Brain microvascular endothelial cell (primary cell): ENCODE measurements around the gene PDE3A.
A peak's percentile ranks its signal among the peaks of the same experiment; 100 is the strongest.

ENCODE experiments used
- DNase-seq: peaks from one replicate; pipeline ENCODE4 v3.0.0-alpha.2; 2020
- H3K27ac ChIP-seq: fragments of 250-450 bp; sonication (Bioruptor Pico); 2 replicates; pipeline ENCODE4 v1.5.1; 2020; ENCODE audit warnings: mild to moderate bottlenecking, moderate library complexity
- H3K27me3 ChIP-seq: fragments of 250-450 bp; sonication (Bioruptor Pico); replicated peaks from 2 replicates; pipeline ENCODE4 v1.5.1; 2020; ENCODE audit warnings: mild to moderate bottlenecking
- H3K36me3 ChIP-seq: fragments of 250-450 bp; sonication (Bioruptor Pico); replicated peaks from 2 replicates; pipeline ENCODE4 v1.5.1; 2020; ENCODE audit warnings: mild to moderate bottlenecking
- H3K4me3 ChIP-seq: 2 replicates; pipeline ENCODE4 v1.5.1; 2011; ENCODE audit warnings: low read depth, mild to moderate bottlenecking, control low read depth, low read length, moderate library complexity
- in situ Hi-C: cut with HindIII; loops from 2 replicates; pipeline ENCODE4 v1.10.0; 2017; ENCODE audit warnings: low sequenced_read_pairs, low pct_ligation_motif_present
- TF ChIP-seq, protein P1 (sequence below): IDR thresholded peaks from 2 replicates; pipeline ENCODE4 v1.5.1; 2011; ENCODE audit warnings: low read depth, mild to moderate bottlenecking, moderate library complexity, low read length, control low read depth, inconsistent platforms; ENCODE audit errors: missing control alignments

Gene PDE3A

DNA sequence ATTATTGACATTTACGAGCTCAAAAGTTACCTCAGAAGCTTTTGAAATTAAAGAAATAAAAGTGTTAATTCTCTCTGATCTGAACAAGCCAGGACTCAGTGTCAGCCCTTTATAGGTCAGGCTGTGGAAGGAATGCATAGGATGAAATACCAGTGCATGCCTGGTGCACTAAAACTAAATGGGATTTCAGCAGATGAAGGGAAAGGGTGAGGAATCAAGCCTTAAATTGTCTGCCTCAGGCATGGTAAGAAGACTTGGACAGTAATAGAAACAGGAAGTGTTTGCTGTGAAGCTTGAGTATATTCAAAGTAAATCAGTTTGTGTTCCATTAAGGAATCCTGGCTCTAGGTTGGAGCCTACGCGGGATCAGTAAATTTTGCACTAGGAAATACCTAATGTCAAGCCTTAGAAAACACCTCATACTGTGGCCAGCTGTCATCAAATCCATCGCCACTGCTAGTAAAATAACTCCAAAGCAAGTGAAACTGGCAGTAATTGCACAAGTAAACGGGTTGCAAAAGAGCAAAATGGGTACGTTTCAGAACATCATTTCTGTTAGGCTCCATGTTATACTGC, 76.3 kb downstream of the PDE3A start:
- Histone ChIP-seq H3K36me3 (no peaks in the 10 kb centered on the region), H3K27me3 (no peaks in the 10 kb centered on the region), H3K4me3 (no peak overlapping the region), H3K27ac (no peak overlapping the region)
- DNase-seq = no peak
- TF ChIP-seq, protein P1, sequence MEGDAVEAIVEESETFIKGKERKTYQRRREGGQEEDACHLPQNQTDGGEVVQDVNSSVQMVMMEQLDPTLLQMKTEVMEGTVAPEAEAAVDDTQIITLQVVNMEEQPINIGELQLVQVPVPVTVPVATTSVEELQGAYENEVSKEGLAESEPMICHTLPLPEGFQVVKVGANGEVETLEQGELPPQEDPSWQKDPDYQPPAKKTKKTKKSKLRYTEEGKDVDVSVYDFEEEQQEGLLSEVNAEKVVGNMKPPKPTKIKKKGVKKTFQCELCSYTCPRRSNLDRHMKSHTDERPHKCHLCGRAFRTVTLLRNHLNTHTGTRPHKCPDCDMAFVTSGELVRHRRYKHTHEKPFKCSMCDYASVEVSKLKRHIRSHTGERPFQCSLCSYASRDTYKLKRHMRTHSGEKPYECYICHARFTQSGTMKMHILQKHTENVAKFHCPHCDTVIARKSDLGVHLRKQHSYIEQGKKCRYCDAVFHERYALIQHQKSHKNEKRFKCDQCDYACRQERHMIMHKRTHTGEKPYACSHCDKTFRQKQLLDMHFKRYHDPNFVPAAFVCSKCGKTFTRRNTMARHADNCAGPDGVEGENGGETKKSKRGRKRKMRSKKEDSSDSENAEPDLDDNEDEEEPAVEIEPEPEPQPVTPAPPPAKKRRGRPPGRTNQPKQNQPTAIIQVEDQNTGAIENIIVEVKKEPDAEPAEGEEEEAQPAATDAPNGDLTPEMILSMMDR = no peak
- in situ Hi-C loops = no loop called here

DNA sequence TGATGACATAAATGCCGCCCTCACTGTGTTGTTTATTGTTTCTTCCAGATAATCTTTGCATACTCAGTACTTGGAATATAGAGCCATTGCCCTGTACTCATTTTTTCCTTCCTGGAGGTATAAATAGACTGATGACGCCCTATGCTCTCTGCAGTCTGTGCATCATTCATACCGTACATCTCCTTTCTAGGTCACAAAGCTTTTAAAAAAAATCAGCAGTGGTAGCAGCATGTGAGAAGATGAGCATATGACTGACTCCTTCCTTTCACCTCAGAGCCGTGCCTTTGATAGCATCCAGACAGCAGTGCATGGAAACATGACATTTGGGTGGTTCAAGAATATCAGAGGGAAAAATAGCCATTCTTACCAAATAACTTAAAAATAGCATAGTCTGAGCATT, 77.3 kb downstream of the PDE3A start:
- Histone ChIP-seq H3K4me3 (no peak overlapping the region), H3K27ac (peak overlapping the region; percentile 35), H3K27me3 (no peaks in the 10 kb centered on the region), H3K36me3 (no peaks in the 10 kb centered on the region)
- in situ Hi-C loops = no loop called here
- DNase-seq = peak; percentile 78
- TF ChIP-seq, protein P1 = no peak

DNA sequence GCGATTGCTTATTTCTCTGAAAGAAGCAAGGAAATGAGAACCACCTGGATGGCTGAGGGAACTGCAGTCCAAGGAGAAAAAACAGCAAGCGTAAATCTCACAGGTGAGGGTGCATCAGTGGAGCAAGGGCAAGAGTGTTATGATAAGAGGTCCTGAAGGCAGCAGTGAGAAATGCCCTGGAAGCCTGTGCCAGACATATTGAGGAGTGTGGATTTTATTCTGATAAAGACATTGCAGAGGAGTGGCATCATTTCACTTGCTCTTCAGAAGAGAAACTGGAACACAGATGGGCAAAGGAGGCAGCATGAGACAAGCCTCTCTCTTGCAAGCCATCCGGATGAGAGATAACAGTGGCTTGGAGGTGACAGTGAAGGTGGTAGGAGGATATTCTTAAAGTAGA, 78.5 kb downstream of the PDE3A start:
- TF ChIP-seq, protein P1 = no peak
- in situ Hi-C loops = no loop called here
- Histone ChIP-seq H3K36me3 (no peaks in the 10 kb centered on the region), H3K27ac (no peak overlapping the region), H3K4me3 (no peak overlapping the region), H3K27me3 (no peaks in the 10 kb centered on the region)
- DNase-seq = no peak

DNA sequence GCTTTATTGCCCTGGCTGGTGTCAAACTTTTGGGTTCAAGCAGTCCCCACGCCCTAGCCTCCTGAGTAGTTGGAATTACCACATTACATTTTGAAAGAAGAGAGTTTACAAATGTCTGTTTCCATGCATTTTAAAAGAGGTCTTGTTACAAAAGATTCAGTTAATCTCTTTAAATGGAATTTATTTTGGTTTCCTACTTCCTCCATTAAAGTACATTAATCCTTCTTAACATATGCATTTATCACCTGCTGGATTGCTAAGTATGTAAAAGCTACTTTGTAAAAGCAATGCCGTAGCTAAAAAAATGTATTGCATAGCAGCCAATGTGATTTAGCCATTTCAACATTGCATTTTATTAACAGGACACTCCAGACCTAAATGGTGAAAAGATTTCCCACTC, 80.4 kb downstream of the PDE3A start:
- H3K27ac ChIP-seq = no peak overlapping the region

DNA sequence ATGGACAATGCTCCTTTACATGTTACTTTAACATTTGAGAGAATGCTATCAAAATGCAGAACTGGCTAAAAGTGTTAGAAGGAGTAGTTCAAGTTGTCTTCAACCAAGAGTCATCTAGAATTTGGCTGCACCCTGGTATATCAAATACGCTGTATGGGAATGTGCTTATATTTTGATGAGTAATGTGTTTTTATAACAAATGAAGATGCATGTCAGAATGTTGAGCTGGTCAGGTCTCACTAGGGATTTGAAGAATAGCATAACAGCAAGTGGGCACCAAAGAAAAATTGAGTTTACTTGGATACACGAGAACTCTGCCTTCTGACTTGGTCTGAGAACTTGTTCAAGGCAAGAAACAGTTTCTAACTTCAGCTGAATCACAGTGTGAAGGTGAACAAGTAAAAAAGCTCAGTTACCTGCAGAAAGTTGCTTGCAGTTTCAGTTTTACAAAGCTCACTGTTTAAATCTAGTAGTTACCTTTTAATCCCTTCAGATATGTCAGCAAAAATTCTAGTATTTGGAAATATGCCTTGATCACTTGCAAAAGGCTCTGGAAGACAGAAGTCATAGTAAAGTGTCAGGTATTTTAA, 82.3 kb downstream of the PDE3A start:
- Histone ChIP-seq H3K4me3 (no peak overlapping the region), H3K27me3 (no peaks in the 10 kb centered on the region), H3K27ac (peak overlapping the region; percentile 69), H3K36me3 (no peaks in the 10 kb centered on the region)
- TF ChIP-seq, protein P1 = no peak
- DNase-seq = peak; percentile 63
- in situ Hi-C loops = no loop called here

More for the DNA sequence above, 80.4 kb downstream of the PDE3A start:
- TF ChIP-seq, protein P1 = no peak
- DNase-seq = no peak
- no peak overlapping the region for H3K4me3 ChIP-seq
- in situ Hi-C loops = no loop called here
- H3K36me3 ChIP-seq = no peaks in the 10 kb centered on the region
- no peaks in the 10 kb centered on the region for H3K27me3 ChIP-seq

DNA sequence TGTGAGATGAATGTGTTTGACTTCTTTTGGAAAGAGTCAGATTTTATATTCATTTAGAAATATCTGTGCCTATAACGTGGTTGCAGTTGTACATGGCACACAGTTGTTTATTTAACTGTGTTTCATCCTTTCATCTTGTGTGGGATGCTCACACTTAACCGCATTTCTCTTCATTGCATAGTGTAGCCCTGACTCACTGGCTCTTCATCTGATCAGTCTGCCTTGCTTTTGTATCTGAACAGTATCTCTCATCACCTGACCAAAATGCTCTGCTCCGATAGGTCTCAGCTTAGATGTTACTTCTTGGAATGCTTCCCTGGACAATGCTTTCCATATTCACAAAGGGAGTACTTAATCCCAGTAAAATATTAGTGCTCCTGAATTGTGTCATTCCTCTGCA, 83.4 kb downstream of the PDE3A start:
- Histone ChIP-seq H3K36me3 (no peaks in the 10 kb centered on the region), H3K4me3 (no peak overlapping the region), H3K27me3 (no peaks in the 10 kb centered on the region), H3K27ac (peak overlapping the region; percentile 69)
- peak; percentile 97 for DNase-seq
- TF ChIP-seq, protein P1 = no peak
- in situ Hi-C loops = no loop called here
